Activated naive CD4-positive, alpha-beta T cell treated with anti-CD3 and anti-CD28 coated beads, Interleukin-2, amount 50 U/mL, for 72 hours (primary cell): ENCODE results near the gene GPR75. TPM values are rescaled to one million over a fixed set of nuclear protein-coding genes. Genes with fewer than 3 reads are reported as not detected.
"Not testable (repeated sequence)": the region's sequence is repeated elsewhere in the genome, so short reads cannot be mapped to it uniquely, and the experiment has no call there.

Experiments
- ATAC-seq, 2 donors: fragments of 150-1000 bp; cut with Tn5 transposase; 2 replicates each; pipeline ENCODE4 v1.10.0; 2021; ENCODE audit warnings: mild to moderate bottlenecking in 2 of 2, moderate library complexity in 2 of 2
- DNase-seq, 2 donors: peaks; one replicate each; pipeline ENCODE4 v3.0.0; 2021 to 2022; ENCODE audit warnings: low spot score in 2 of 2
- H3K27ac Mint-ChIP-seq, 2 donors: one replicate each; pipeline ENCODE4 v1.8.0; 2022; ENCODE audit warnings: mild to moderate bottlenecking in 2 of 2, mixed read lengths in 2 of 2
- H3K36me3 Mint-ChIP-seq, 2 donors: one replicate each; pipeline ENCODE4 v1.8.0; 2022; ENCODE audit warnings: mixed read lengths in 2 of 2
- H3K9me3 Mint-ChIP-seq, 2 donors: one replicate each; pipeline ENCODE4 v1.8.0; 2022; ENCODE audit warnings: mixed read lengths in 2 of 2
- total RNA-seq, 2 donors: library from RNA; stranded (reverse); gene quantifications; one replicate each; pipeline ENCODE4 v1.2.3, GENCODE V29; 2022

The GPR75 gene
- total RNA-seq, 2 donors from 2014 or later, result 0.55 to 0.91 TPM

GRCh38 chr2:53826587-53827397 is 33.0 kb downstream of the GPR75 start:
- ATAC-seq, result no peak
- DNase-seq, result no peak
- Mint-ChIP-seq H3K36me3 (peaks cover 0 to 9% of the 10 kb centered on the region in 2 donors), H3K27ac (peak overlapping the region in 1 of 2 donors; percentile 51), H3K9me3 (peaks cover 0 to 10% of the 10 kb centered on the region in 2 donors)

GRCh38 chr2:53826030-53826410 is 33.7 kb downstream of the GPR75 start:
- H3K27ac Mint-ChIP-seq, result no peak overlapping the region
- H3K36me3 Mint-ChIP-seq, result peaks cover 0 to 9% of the 10 kb centered on the region in 2 donors
- peaks cover 0 to 10% of the 10 kb centered on the region in 2 donors for H3K9me3 Mint-ChIP-seq
- DNase-seq, result no peak
- no peak for ATAC-seq

- not testable (repeated sequence) for H3K9me3 Mint-ChIP-seq, H3K36me3 Mint-ChIP-seq, H3K27ac Mint-ChIP-seq
- DNase-seq, result peak in 1 of 2 donors; percentile 8
- peak in 1 of 2 donors; percentile 34 for ATAC-seq
Measured at GRCh38 chr2:53823639-53824038, 36.1 kb downstream of the GPR75 start.

- DNase-seq, result no peak
- H3K36me3 Mint-ChIP-seq, result peaks cover 0 to 6% of the 10 kb centered on the region in 2 donors
- peak overlapping the region in 1 of 2 donors; percentile 60 for H3K27ac Mint-ChIP-seq
- ATAC-seq, result no peak
- H3K9me3 Mint-ChIP-seq, result no peaks in the 10 kb centered on the region
Measured at GRCh38 chr2:53821810-53822209, 38.0 kb downstream of the GPR75 start.

GRCh38 chr2:53820711-53821110 is 39.1 kb downstream of the GPR75 start:
- ATAC-seq, result no peak
- DNase-seq, result no peak
- Mint-ChIP-seq H3K9me3 (no peaks in the 10 kb centered on the region), H3K36me3 (peaks cover 0 to 9% of the 10 kb centered on the region in 2 donors), H3K27ac (no peak overlapping the region)

- H3K9me3 Mint-ChIP-seq, result no peaks in the 10 kb centered on the region
- ATAC-seq, result no peak
- no peak overlapping the region for H3K27ac Mint-ChIP-seq
- H3K36me3 Mint-ChIP-seq, result peaks cover 0 to 9% of the 10 kb centered on the region in 2 donors
- DNase-seq, result no peak
Measured at GRCh38 chr2:53820048-53820447, 39.7 kb downstream of the GPR75 start.

GRCh38 chr2:53819634-53820033 is 40.1 kb downstream of the GPR75 start:
- no peak for DNase-seq
- peaks cover 0 to 9% of the 10 kb centered on the region in 2 donors for H3K36me3 Mint-ChIP-seq
- ATAC-seq, result no peak
- no peaks in the 10 kb centered on the region for H3K9me3 Mint-ChIP-seq
- H3K27ac Mint-ChIP-seq, result peak overlapping the region in 1 of 2 donors; percentile 68

- Mint-ChIP-seq H3K9me3 (no peaks in the 10 kb centered on the region), H3K27ac (peak overlapping the region in 1 of 2 donors; percentile 68), H3K36me3 (peaks cover 0 to 9% of the 10 kb centered on the region in 2 donors)
- no peak for ATAC-seq
- DNase-seq, result no peak
Measured at GRCh38 chr2:53818854-53819435, 40.8 kb downstream of the GPR75 start.

GRCh38 chr2:53813151-53813550 is 46.6 kb downstream of the GPR75 start:
- DNase-seq (no peak), ATAC-seq (no peak)
- peaks cover 0 to 9% of the 10 kb centered on the region in 2 donors for H3K36me3 Mint-ChIP-seq
- no peak overlapping the region for H3K27ac Mint-ChIP-seq
- H3K9me3 Mint-ChIP-seq, result no peaks in the 10 kb centered on the region

- DNase-seq (no peak), ATAC-seq (no peak)
- peaks cover 0 to 5% of the 10 kb centered on the region in 2 donors for H3K36me3 Mint-ChIP-seq
- H3K9me3 Mint-ChIP-seq, result no peaks in the 10 kb centered on the region
- peak overlapping the region in 1 of 2 donors; percentile 84 for H3K27ac Mint-ChIP-seq
Measured at GRCh38 chr2:53811601-53812000, 48.2 kb downstream of the GPR75 start.

Other genes with a start within 250 kb of the GPR75 start
- 1 to 10 TPM; 5.0 to 8.4 TPM for gene CHAC2, start 92.2 kb downstream of the GPR75 start, total RNA-seq
- 10 to 100 TPM; 29.7 to 34.1 TPM for gene ASB3, start 73.0 kb downstream of the GPR75 start, total RNA-seq
- 10 to 100 TPM; 17.7 to 25.4 TPM for gene ERLEC1, start 72.9 kb downstream of the GPR75 start, total RNA-seq
- 10 to 100 TPM; 28.1 to 63.0 TPM for gene PSME4, start 111.0 kb upstream of the GPR75 start, total RNA-seq